Subcutaneous abdominal adipose tissue (tissue), 5 donors: Measurements from ENCODE around the gene THOC7.

ENCODE experiments used
- H3K27ac ChIP-seq: one replicate; pipeline ENCODE4 v1.7.0; 2013; ENCODE audit warnings: low read depth, mild to moderate bottlenecking, inconsistent platforms, low read length, moderate library complexity
- H3K27me3 ChIP-seq, 5 donors: one replicate each; pipeline ENCODE4 v1.7.0; 2013; ENCODE audit warnings: low read length in 5 of 5, inconsistent platforms in 1 of 5; ENCODE audit not compliant: control insufficient read depth in 5 of 5, insufficient read depth in 4 of 5
- H3K36me3 ChIP-seq, 5 donors: one replicate each; pipeline ENCODE4 v1.7.0; 2013; ENCODE audit warnings: low read length in 5 of 5; ENCODE audit not compliant: control insufficient read depth in 5 of 5, insufficient read depth in 5 of 5
- H3K4me1 ChIP-seq, 5 donors: one replicate each; pipeline ENCODE4 v1.7.0; 2013; ENCODE audit warnings: low read length in 5 of 5, mild to moderate bottlenecking in 3 of 5, moderate library complexity in 1 of 5; ENCODE audit not compliant: control insufficient read depth in 5 of 5, insufficient read depth in 5 of 5
- H3K4me3 ChIP-seq, 5 donors: one replicate each; pipeline ENCODE4 v1.7.0; 2013; ENCODE audit warnings: low read length in 5 of 5, low read depth in 1 of 5
- H3K9ac ChIP-seq, 5 donors: one replicate each; pipeline ENCODE4 v1.7.0; 2013; ENCODE audit warnings: low read length in 5 of 5, mild to moderate bottlenecking in 4 of 5, moderate library complexity in 3 of 5
- H3K9me3 ChIP-seq, 5 donors: one replicate each; pipeline ENCODE4 v1.7.0; 2013; ENCODE audit warnings: low read length in 5 of 5; ENCODE audit not compliant: control insufficient read depth in 5 of 5
- donor health status: healthy.
- donor health status: healthy.
- donor health status: healthy.
- donor health status: healthy.
- donor health status: healthy.

Gene THOC7

GRCh38 chr3:63849175-63849574 lies 14.4 kb downstream of the THOC7 start:
- Histone ChIP-seq H3K27me3 (no peaks in the 10 kb centered on the region), H3K9me3 (no peaks in the 10 kb centered on the region), H3K4me1 (no peaks in the 10 kb centered on the region), H3K36me3 (peaks cover 0 to 3% (median 0%) of the 10 kb centered on the region in 5 donors), H3K27ac (no peak overlapping the region), H3K9ac (no peak overlapping the region), H3K4me3 (no peak overlapping the region)

- H3K27ac ChIP-seq = no peak overlapping the region
- no peaks in the 10 kb centered on the region for H3K9me3 ChIP-seq
- no peak overlapping the region for H3K9ac ChIP-seq
- H3K4me1 ChIP-seq = no peaks in the 10 kb centered on the region
- peaks cover 0 to 3% (median 0%) of the 10 kb centered on the region in 5 donors for H3K36me3 ChIP-seq
- no peak overlapping the region for H3K4me3 ChIP-seq
- no peaks in the 10 kb centered on the region for H3K27me3 ChIP-seq
Observed at GRCh38 chr3:63847718-63848450, 15.7 kb downstream of the THOC7 start.

GRCh38 chr3:63845215-63845614 lies 18.4 kb downstream of the THOC7 start:
- Histone ChIP-seq H3K27me3 (no peaks in the 10 kb centered on the region), H3K4me3 (no peak overlapping the region), H3K9me3 (no peaks in the 10 kb centered on the region), H3K27ac (no peak overlapping the region), H3K4me1 (no peaks in the 10 kb centered on the region), H3K36me3 (no peaks in the 10 kb centered on the region), H3K9ac (no peak overlapping the region)

- no peak overlapping the region for H3K9ac ChIP-seq
- H3K27ac ChIP-seq = no peak overlapping the region
Observed at GRCh38 chr3:63842127-63842526, 21.5 kb downstream of the THOC7 start.

GRCh38 chr3:63841704-63842103 lies 21.9 kb downstream of the THOC7 start:
- no peaks in the 10 kb centered on the region for H3K9me3 ChIP-seq
- H3K9ac ChIP-seq = no peak overlapping the region
- no peaks in the 10 kb centered on the region for H3K4me1 ChIP-seq
- H3K27ac ChIP-seq = no peak overlapping the region
- no peaks in the 10 kb centered on the region for H3K27me3 ChIP-seq
- H3K4me3 ChIP-seq = no peak overlapping the region
- peaks cover 0 to 4% (median 0%) of the 10 kb centered on the region in 5 donors for H3K36me3 ChIP-seq

More at GRCh38 chr3:63842127-63842526, 21.5 kb downstream of the THOC7 start:
- H3K27me3 ChIP-seq = no peaks in the 10 kb centered on the region
- H3K4me3 ChIP-seq = no peak overlapping the region
- no peaks in the 10 kb centered on the region for H3K9me3 ChIP-seq
- H3K36me3 ChIP-seq = peaks cover 0 to 4% (median 0%) of the 10 kb centered on the region in 5 donors
- H3K4me1 ChIP-seq = no peaks in the 10 kb centered on the region

GRCh38 chr3:63832395-63832794 lies 31.2 kb downstream of the THOC7 start:
- Histone ChIP-seq H3K27me3 (no peaks in the 10 kb centered on the region), H3K27ac (no peak overlapping the region), H3K9ac (no peak overlapping the region), H3K9me3 (no peaks in the 10 kb centered on the region), H3K36me3 (peaks cover 22 to 40% (median 37%) of the 10 kb centered on the region in 5 donors), H3K4me3 (no peak overlapping the region), H3K4me1 (no peaks in the 10 kb centered on the region)

- Histone ChIP-seq H3K27ac (no peak overlapping the region), H3K4me1 (no peaks in the 10 kb centered on the region), H3K27me3 (no peaks in the 10 kb centered on the region), H3K9me3 (no peaks in the 10 kb centered on the region), H3K36me3 (peaks cover 22 to 47% (median 35%) of the 10 kb centered on the region in 5 donors), H3K9ac (no peak overlapping the region), H3K4me3 (no peak overlapping the region)
Observed at GRCh38 chr3:63830526-63830925, 33.1 kb downstream of the THOC7 start.

GRCh38 chr3:63824309-63824708 lies 39.3 kb downstream of the THOC7 start:
- H3K4me1 ChIP-seq = no peaks in the 10 kb centered on the region
- no peak overlapping the region for H3K9ac ChIP-seq
- H3K27me3 ChIP-seq = no peaks in the 10 kb centered on the region

GRCh38 chr3:63819151-63819398 lies 44.5 kb downstream of the THOC7 start, which contains the start of gene C3orf49:
TSS of gene C3orf49 (plus strand) at chr3:63819299. CDS start at chr3:63819472, 173 bp downstream.
- Histone ChIP-seq H3K27ac (no peak within 1 kb of the TSS), H3K4me3 (no peak within 1 kb of the TSS), H3K9ac (peak within 1 kb of the TSS in 1 of 5 donors; percentile 12), H3K27me3 (no peaks in the 10 kb centered on the region), H3K4me1 (no peaks in the 10 kb centered on the region), H3K36me3 (no peaks in the 10 kb centered on the region), H3K9me3 (no peaks in the 10 kb centered on the region)

More at GRCh38 chr3:63824309-63824708, 39.3 kb downstream of the THOC7 start:
- H3K9me3 ChIP-seq = no peaks in the 10 kb centered on the region
- peaks cover 0 to 15% (median 6%) of the 10 kb centered on the region in 5 donors for H3K36me3 ChIP-seq
- no peak overlapping the region for H3K27ac ChIP-seq
- no peak overlapping the region for H3K4me3 ChIP-seq

- no peaks in the 10 kb centered on the region for H3K36me3 ChIP-seq
- H3K4me3 ChIP-seq = no peak overlapping the region
- no peaks in the 10 kb centered on the region for H3K27me3 ChIP-seq
- no peaks in the 10 kb centered on the region for H3K4me1 ChIP-seq
- H3K9ac ChIP-seq = no peak overlapping the region
- no peaks in the 10 kb centered on the region for H3K9me3 ChIP-seq
- no peak overlapping the region for H3K27ac ChIP-seq
Observed at GRCh38 chr3:63818282-63819150, 45.1 kb downstream of the THOC7 start.
